K562 (cell line): ENCODE results near the gene UBQLN2. TPM values are rescaled to one million over a fixed set of nuclear protein-coding genes. Genes with fewer than 3 reads are reported as not detected.

Experiments used
- TCF3 ChIP-seq: sonication (generic); formaldehyde crosslinking; IDR thresholded peaks from 2 replicates; pipeline ENCODE4 v1.4.0; 2020; ENCODE audit warnings: mild to moderate bottlenecking, missing genetic modification reagents
- ZNF584 ChIP-seq: fragments of 200-800 bp; sonication (Bioruptor generic); IDR thresholded peaks from 2 replicates; pipeline ENCODE4 v1.6.1; 2016; ENCODE audit warnings: low read depth, mild to moderate bottlenecking, missing genetic modification characterization, missing compliant biosample characterization
- polyA plus RNA-seq, 8 experiments: library from polyadenylated mRNA; depleted of rRNA in 4 of 8; stranded (reverse) in 5 of 8; unstranded in 3 of 8; fragments of >200 nt; fragmentation: Nextera tagmentation in 2 of 8; fragmentation: Illumina TruSeq in 1 of 8; extraction: Ambion mirVana in 2 of 8; extraction: Trizol in 1 of 8; gene quantifications; 2 replicates each; pipeline versions ENCODE4 v1.2.1 to v1.2.3, GENCODE V29; 2011 to 2014; ENCODE audit warnings: inconsistent platforms in 1 of 8, missing spikeins in 1 of 8
- total RNA-seq, 7 experiments: library from RNA; depleted of rRNA in 6 of 7; stranded (reverse); fragments of >200 nt in 6 of 7; fragmentation: Illumina TruSeq in 2 of 7; extraction: Trizol in 2 of 7; gene quantifications; 2 replicates each; pipeline versions ENCODE4 v1.2.1 to v1.2.3, GENCODE V29; 2011 to 2021; ENCODE audit warnings: low replicate concordance in 1 of 7
- TF ChIP-seq, protein P1 (sequence below), 2 experiments: fragments of 200-800 bp in 1 of 2; sonication (Bioruptor generic) in 1 of 2; sonication (generic) in 1 of 2; formaldehyde crosslinking in 1 of 2; IDR thresholded peaks in 1 of 2; conservative IDR thresholded peaks in 1 of 2; 2 replicates each; pipeline versions ENCODE4 v1.5.0 to v1.6.1; 2016 to 2020; ENCODE audit warnings: missing compliant biosample characterization in 1 of 2, missing genetic modification characterization in 1 of 2, missing genetic modification reagents in 1 of 2
- TF ChIP-seq, protein P2 (sequence below): fragments of 250-450 bp; sonication (Bioruptor Pico); IDR thresholded peaks from 2 replicates; pipeline ENCODE4 v1.9.0; 2021; ENCODE audit warnings: mild to moderate bottlenecking, inconsistent platforms
- TF ChIP-seq, protein P3 (sequence below), 3 experiments: fragments of 200-800 bp in 1 of 3; fragments of 250-450 bp in 1 of 3; fragments of 450-650 bp in 1 of 3; sonication (Bioruptor Pico) in 1 of 3; sonication (Bioruptor generic) in 1 of 3; formaldehyde crosslinking in 1 of 3; IDR thresholded peaks; 2 replicates each; pipeline versions ENCODE4 v1.6.1 to v1.8.0; 2016 to 2022; ENCODE audit warnings: mild to moderate bottlenecking in 2 of 3, missing genetic modification characterization in 2 of 3, missing compliant biosample characterization in 1 of 3, moderate library complexity in 1 of 3
- TF ChIP-seq, protein P4 (sequence below): fragments of 250-450 bp; sonication (Bioruptor Pico); IDR thresholded peaks from 2 replicates; pipeline ENCODE4 v1.8.0; 2022; ENCODE audit warnings: moderate library complexity, mild to moderate bottlenecking, inconsistent platforms
- TF ChIP-seq, protein P5 (sequence below): sonication (generic); formaldehyde crosslinking; IDR thresholded peaks from 2 replicates; pipeline ENCODE4 v1.8.1; 2022; ENCODE audit warnings: missing genetic modification reagents

UBQLN2 gene
- total and polyA plus RNA-seq, 9 of the 15 experiments (the other 6 are each of a cell fraction or from before 2014, with no cell fraction given), result 1.5 to 17.9 (median 5.7) TPM

DNA sequence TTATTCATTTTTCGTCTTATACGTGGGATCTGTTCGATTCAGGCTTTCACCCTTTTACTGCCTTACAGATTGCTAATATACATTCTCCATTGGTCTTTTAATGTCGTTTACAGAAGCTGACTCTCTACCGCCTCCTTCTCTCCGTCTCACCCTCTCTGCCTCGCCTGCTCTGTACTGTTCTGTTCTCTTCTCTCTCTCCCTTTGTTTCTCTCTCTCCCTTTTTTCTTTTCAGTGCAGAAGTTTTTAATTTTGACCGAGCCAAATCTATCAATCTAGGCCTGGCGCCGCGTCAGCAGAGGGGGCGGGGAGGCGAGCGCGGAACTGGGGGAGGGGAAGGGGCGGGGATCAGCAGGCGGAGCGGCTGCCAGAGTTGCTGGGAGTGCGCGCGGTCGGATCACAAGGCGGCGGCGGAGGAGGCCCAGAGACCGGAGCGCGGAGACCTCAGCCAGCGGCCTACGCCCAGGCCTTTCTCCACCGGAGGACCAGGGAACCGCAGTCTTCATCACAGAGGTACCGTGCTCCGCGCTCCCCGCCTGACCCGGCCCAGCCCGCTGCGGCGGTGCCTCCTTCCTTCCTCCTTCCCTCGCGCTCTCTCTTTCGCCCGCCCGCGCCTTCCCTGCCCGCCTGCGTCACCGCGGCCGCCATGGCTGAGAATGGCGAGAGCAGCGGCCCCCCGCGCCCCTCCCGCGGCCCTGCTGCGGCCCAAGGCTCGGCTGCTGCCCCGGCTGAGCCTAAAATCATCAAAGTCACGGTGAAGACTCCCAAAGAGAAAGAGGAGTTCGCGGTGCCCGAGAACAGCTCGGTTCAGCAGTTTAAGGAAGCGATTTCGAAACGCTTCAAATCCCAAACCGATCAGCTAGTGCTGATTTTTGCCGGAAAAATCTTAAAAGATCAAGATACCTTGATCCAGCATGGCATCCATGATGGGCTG is at the start of gene UBQLN2 (continued):
- TF ChIP-seq, protein P1, sequence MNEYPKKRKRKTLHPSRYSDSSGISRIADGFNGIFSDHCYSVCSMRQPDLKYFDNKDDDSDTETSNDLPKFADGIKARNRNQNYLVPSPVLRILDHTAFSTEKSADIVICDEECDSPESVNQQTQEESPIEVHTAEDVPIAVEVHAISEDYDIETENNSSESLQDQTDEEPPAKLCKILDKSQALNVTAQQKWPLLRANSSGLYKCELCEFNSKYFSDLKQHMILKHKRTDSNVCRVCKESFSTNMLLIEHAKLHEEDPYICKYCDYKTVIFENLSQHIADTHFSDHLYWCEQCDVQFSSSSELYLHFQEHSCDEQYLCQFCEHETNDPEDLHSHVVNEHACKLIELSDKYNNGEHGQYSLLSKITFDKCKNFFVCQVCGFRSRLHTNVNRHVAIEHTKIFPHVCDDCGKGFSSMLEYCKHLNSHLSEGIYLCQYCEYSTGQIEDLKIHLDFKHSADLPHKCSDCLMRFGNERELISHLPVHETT (CRISPR knock-in tag; conservative IDR thresholded peaks at IDR 0.05 in 1 of 2, IDR thresholded peaks at IDR 0.05 in 1 of 2), result peak in 1 of 2 experiments; percentile 65; a peak in 1 of 4 replicates
- no peak for TF ChIP-seq TCF3 (CRISPR knock-in tag)
- TF ChIP-seq ZNF584 (CRISPR knock-in tag), result no peak
- TF ChIP-seq, protein P2, sequence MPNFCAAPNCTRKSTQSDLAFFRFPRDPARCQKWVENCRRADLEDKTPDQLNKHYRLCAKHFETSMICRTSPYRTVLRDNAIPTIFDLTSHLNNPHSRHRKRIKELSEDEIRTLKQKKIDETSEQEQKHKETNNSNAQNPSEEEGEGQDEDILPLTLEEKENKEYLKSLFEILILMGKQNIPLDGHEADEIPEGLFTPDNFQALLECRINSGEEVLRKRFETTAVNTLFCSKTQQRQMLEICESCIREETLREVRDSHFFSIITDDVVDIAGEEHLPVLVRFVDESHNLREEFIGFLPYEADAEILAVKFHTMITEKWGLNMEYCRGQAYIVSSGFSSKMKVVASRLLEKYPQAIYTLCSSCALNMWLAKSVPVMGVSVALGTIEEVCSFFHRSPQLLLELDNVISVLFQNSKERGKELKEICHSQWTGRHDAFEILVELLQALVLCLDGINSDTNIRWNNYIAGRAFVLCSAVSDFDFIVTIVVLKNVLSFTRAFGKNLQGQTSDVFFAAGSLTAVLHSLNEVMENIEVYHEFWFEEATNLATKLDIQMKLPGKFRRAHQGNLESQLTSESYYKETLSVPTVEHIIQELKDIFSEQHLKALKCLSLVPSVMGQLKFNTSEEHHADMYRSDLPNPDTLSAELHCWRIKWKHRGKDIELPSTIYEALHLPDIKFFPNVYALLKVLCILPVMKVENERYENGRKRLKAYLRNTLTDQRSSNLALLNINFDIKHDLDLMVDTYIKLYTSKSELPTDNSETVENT, result peak; percentile 70
- TF ChIP-seq, protein P3, sequence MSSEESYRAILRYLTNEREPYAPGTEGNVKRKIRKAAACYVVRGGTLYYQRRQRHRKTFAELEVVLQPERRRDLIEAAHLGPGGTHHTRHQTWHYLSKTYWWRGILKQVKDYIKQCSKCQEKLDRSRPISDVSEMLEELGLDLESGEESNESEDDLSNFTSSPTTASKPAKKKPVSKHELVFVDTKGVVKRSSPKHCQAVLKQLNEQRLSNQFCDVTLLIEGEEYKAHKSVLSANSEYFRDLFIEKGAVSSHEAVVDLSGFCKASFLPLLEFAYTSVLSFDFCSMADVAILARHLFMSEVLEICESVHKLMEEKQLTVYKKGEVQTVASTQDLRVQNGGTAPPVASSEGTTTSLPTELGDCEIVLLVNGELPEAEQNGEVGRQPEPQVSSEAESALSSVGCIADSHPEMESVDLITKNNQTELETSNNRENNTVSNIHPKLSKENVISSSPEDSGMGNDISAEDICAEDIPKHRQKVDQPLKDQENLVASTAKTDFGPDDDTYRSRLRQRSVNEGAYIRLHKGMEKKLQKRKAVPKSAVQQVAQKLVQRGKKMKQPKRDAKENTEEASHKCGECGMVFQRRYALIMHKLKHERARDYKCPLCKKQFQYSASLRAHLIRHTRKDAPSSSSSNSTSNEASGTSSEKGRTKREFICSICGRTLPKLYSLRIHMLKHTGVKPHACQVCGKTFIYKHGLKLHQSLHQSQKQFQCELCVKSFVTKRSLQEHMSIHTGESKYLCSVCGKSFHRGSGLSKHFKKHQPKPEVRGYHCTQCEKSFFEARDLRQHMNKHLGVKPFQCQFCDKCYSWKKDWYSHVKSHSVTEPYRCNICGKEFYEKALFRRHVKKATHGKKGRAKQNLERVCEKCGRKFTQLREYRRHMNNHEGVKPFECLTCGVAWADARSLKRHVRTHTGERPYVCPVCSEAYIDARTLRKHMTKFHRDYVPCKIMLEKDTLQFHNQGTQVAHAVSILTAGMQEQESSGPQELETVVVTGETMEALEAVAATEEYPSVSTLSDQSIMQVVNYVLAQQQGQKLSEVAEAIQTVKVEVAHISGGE (CRISPR knock-in tag; IDR thresholded peaks at IDR 0.05), result no peak
- TF ChIP-seq, protein P4, sequence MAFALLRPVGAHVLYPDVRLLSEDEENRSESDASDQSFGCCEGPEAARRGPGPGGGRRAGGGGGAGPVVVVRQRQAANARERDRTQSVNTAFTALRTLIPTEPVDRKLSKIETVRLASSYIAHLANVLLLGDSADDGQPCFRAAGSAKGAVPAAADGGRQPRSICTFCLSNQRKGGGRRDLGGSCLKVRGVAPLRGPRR, result no peak
- TF ChIP-seq, protein P5, sequence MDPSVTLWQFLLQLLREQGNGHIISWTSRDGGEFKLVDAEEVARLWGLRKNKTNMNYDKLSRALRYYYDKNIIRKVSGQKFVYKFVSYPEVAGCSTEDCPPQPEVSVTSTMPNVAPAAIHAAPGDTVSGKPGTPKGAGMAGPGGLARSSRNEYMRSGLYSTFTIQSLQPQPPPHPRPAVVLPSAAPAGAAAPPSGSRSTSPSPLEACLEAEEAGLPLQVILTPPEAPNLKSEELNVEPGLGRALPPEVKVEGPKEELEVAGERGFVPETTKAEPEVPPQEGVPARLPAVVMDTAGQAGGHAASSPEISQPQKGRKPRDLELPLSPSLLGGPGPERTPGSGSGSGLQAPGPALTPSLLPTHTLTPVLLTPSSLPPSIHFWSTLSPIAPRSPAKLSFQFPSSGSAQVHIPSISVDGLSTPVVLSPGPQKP (CRISPR knock-in tag), result no peak
